Mesodermal cell (in vitro differentiated cells): ENCODE measurements around the gene RHO.

Source experiments
- H3K27ac ChIP-seq: 2 replicates; pipeline ENCODE4 v1.7.0; 2013; ENCODE audit warnings: mild to moderate bottlenecking, low read depth, low read length, moderate library complexity; ENCODE audit not compliant: severe bottlenecking
- H3K36me3 ChIP-seq: 2 replicates; pipeline ENCODE4 v1.7.1; 2013; ENCODE audit warnings: mild to moderate bottlenecking, low read length, moderate library complexity; ENCODE audit not compliant: control insufficient read depth, insufficient read depth
- H3K4me1 ChIP-seq: one replicate; pipeline ENCODE4 v1.7.1; 2013; ENCODE audit warnings: mild to moderate bottlenecking, low read length; ENCODE audit not compliant: insufficient read depth, control insufficient read depth, poor library complexity, severe bottlenecking
- H3K4me3 ChIP-seq: 2 replicates; pipeline ENCODE4 v1.7.0; 2013; ENCODE audit warnings: low read length, control low read depth, mild to moderate bottlenecking; ENCODE audit not compliant: insufficient read depth, poor library complexity, severe bottlenecking; ENCODE audit errors: extremely low read depth
- H3K9me3 ChIP-seq: 2 replicates; pipeline ENCODE4 v1.7.1; 2013; ENCODE audit warnings: mild to moderate bottlenecking, low read length, moderate library complexity; ENCODE audit not compliant: control insufficient read depth
- WGBS, 2 experiments: methylation state at CpG; one replicate each; pipeline ENCODE4 v1.1.5; 2013; ENCODE audit warnings: missing lambda C conversion rate in 2 of 2; ENCODE audit not compliant: insufficient coverage in 2 of 2; 5-methylcytosine and 5-hydroxymethylcytosine counted together

RHO gene

GRCh38 chr3:129579991-129580390, 51.6 kb downstream of the RHO start:
- H3K4me1 ChIP-seq, result no peaks in the 10 kb centered on the region
- no peak overlapping the region for H3K4me3 ChIP-seq
- H3K9me3 ChIP-seq, result no peaks in the 10 kb centered on the region
- H3K36me3 ChIP-seq, result peaks cover 90% of the 10 kb centered on the region
- no peak overlapping the region for H3K27ac ChIP-seq
- 98 to 100% methylated on average over 8 to 10 of the region's 10 CpGs for WGBS, 2 experiments

GRCh38 chr3:129581623-129582022, 53.2 kb downstream of the RHO start:
- 95 to 99% methylated on average over 8 of the region's 8 CpGs for WGBS, 2 experiments
- H3K27ac ChIP-seq, result no peak overlapping the region
- H3K9me3 ChIP-seq, result no peaks in the 10 kb centered on the region
- H3K36me3 ChIP-seq, result peaks cover 90% of the 10 kb centered on the region
- no peak overlapping the region for H3K4me3 ChIP-seq
- no peaks in the 10 kb centered on the region for H3K4me1 ChIP-seq

- H3K4me3 ChIP-seq, result no peak overlapping the region
- no peak overlapping the region for H3K27ac ChIP-seq
- no peaks in the 10 kb centered on the region for H3K9me3 ChIP-seq
- H3K4me1 ChIP-seq, result peaks cover 3% of the 10 kb centered on the region
- WGBS, 2 experiments, result 100% methylated on average over 4 to 5 of the region's 5 CpGs
- H3K36me3 ChIP-seq, result peaks cover 92% of the 10 kb centered on the region
Measured at GRCh38 chr3:129582799-129583198, 54.4 kb downstream of the RHO start.

GRCh38 chr3:129583289-129583688, 54.9 kb downstream of the RHO start:
- no peak overlapping the region for H3K27ac ChIP-seq
- H3K36me3 ChIP-seq, result peaks cover 92% of the 10 kb centered on the region
- H3K4me3 ChIP-seq, result no peak overlapping the region
- 93 to 96% methylated on average over 8 to 9 of the region's 9 CpGs for WGBS, 2 experiments
- H3K4me1 ChIP-seq, result peaks cover 7% of the 10 kb centered on the region
- H3K9me3 ChIP-seq, result no peaks in the 10 kb centered on the region

GRCh38 chr3:129584631-129585030, 56.2 kb downstream of the RHO start:
- Histone ChIP-seq H3K9me3 (no peaks in the 10 kb centered on the region), H3K27ac (no peak overlapping the region), H3K4me1 (peaks cover 13% of the 10 kb centered on the region), H3K36me3 (peaks cover 94% of the 10 kb centered on the region), H3K4me3 (no peak overlapping the region)
- 100% methylated on average over 3 of the region's 3 CpGs for WGBS, 2 experiments
